Astrocyte (in vitro differentiated cells and primary cell): ENCODE results near the gene CD34. TPM values are rescaled to one million over a fixed set of nuclear protein-coding genes. Genes with fewer than 3 reads are reported as not detected.

Experiments used
- DNase-seq: peaks from one replicate; pipeline ENCODE4 v3.0.0-alpha.2; 2010; ENCODE audit warnings: low read depth
- FAIRE-seq: peaks from 2 replicates; lab custom pipeline; 2011; peaks lifted over from hg19 to GRCh38; lab: Jason Lieb, UNC
- H2AFZ ChIP-seq: 2 replicates; pipeline ENCODE4 v1.6.0; 2012; ENCODE audit warnings: low read depth, low read length, inconsistent platforms
- H3K27ac ChIP-seq: 2 replicates; pipeline ENCODE4 v1.5.1; 2011; ENCODE audit warnings: low read depth, low read length, inconsistent platforms
- H3K27me3 ChIP-seq: 2 replicates; pipeline ENCODE4 v1.6.0; 2011; ENCODE audit warnings: low read length, inconsistent platforms; ENCODE audit not compliant: insufficient read depth
- H3K36me3 ChIP-seq: 2 replicates; pipeline ENCODE4 v1.5.1; 2011; ENCODE audit warnings: low read length, inconsistent platforms; ENCODE audit not compliant: insufficient read depth
- H3K4me1 ChIP-seq: 2 replicates; pipeline ENCODE4 v1.5.1; 2011; ENCODE audit warnings: low read length, inconsistent platforms; ENCODE audit not compliant: insufficient read depth
- H3K4me2 ChIP-seq: 2 replicates; pipeline ENCODE4 v1.6.0; 2012; ENCODE audit warnings: low read length, inconsistent platforms
- H3K4me3 ChIP-seq: 2 replicates; pipeline ENCODE4 v1.5.1; 2011; ENCODE audit warnings: low read depth, mild to moderate bottlenecking, low read length, inconsistent platforms; ENCODE audit not compliant: insufficient read depth
- H3K79me2 ChIP-seq: 2 replicates; pipeline ENCODE4 v1.6.0; 2012; ENCODE audit warnings: mild to moderate bottlenecking, low read length, inconsistent platforms; ENCODE audit not compliant: insufficient read depth
- H3K9ac ChIP-seq: 2 replicates; pipeline ENCODE4 v1.6.0; 2012; ENCODE audit warnings: mild to moderate bottlenecking, low read length, inconsistent platforms
- H3K9me3 ChIP-seq: 2 replicates; pipeline ENCODE4 v1.5.1; 2012; ENCODE audit warnings: low read depth, mild to moderate bottlenecking, low read length, inconsistent platforms; ENCODE audit not compliant: insufficient read depth
- H4K20me1 ChIP-seq: 2 replicates; pipeline ENCODE4 v1.6.0; 2012; ENCODE audit warnings: low read length, inconsistent platforms; ENCODE audit not compliant: insufficient read depth
- H3K27ac Mint-ChIP-seq: one replicate; pipeline ENCODE4 v1.8.0; 2021; ENCODE audit warnings: mild to moderate bottlenecking, mixed read lengths; ENCODE audit not compliant: unreplicated experiment
- H3K27me3 Mint-ChIP-seq: one replicate; pipeline ENCODE4 v1.8.0; 2021; ENCODE audit warnings: low read depth, mixed read lengths; ENCODE audit not compliant: unreplicated experiment
- H3K36me3 Mint-ChIP-seq: one replicate; pipeline ENCODE4 v1.8.0; 2021; ENCODE audit warnings: low read depth, mixed read lengths; ENCODE audit not compliant: unreplicated experiment
- H3K4me1 Mint-ChIP-seq: one replicate; pipeline ENCODE4 v1.8.0; 2021; ENCODE audit warnings: low read depth, mixed read lengths; ENCODE audit not compliant: unreplicated experiment
- H3K4me3 Mint-ChIP-seq: one replicate; pipeline ENCODE4 v1.8.0; 2021; ENCODE audit warnings: mild to moderate bottlenecking, moderate library complexity, mixed read lengths; ENCODE audit not compliant: unreplicated experiment
- H3K9me3 Mint-ChIP-seq: one replicate; pipeline ENCODE4 v1.8.0; 2021; ENCODE audit warnings: mild to moderate bottlenecking, mixed read lengths; ENCODE audit not compliant: unreplicated experiment
- EZH2 ChIP-seq: IDR thresholded peaks from 2 replicates; pipeline ENCODE4 v1.6.1; 2012; ENCODE audit warnings: mild to moderate bottlenecking, low read length, inconsistent platforms; ENCODE audit not compliant: insufficient read depth
- total RNA-seq: library from RNA; stranded (reverse); gene quantifications from 2 replicates; pipeline ENCODE4 v1.2.1, GENCODE V29; 2021
- TF ChIP-seq, protein P1 (sequence below): IDR thresholded peaks from 2 replicates; pipeline ENCODE4 v1.5.1; 2011; ENCODE audit warnings: low read depth, mild to moderate bottlenecking, inconsistent platforms, low read length, moderate library complexity; ENCODE audit not compliant: insufficient read depth

CD34 gene
- total RNA-seq, 1 donor from 2014 or later: 0.45 TPM

DNA sequence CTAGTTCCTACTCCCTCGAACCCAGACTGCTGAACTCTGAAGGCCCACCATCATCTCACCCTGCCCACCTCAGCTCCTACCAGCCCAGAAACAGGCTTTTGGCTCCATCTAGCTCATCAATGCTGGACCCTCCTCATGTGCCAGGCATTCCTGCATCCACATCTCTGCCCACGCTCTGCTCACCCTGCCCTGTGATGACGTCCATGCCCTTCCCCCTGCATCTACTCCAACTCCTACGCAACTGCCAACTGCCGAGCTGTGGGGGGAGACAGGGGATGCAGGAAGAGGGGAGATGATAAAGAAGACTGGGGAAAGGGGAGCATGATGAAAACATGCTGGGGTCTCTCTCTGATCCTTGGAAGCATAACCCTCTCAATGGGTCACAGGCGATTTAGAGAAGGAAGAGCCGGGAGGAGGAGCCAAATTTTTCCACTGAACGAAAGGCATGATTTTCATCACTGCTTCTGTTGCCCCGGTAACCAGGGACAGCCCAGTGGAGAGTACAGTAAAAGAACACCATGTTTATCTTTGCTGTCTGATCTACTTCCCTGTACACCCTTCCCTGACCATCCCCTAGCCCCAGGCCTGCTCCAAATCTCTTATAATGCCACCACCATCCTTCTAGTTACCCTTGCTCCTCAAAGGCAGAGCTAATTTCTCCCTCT is 44.3 kb downstream of the CD34 start:
- no peak overlapping the region for H3K4me3 Mint-ChIP-seq
- DNase-seq: no peak
- Histone ChIP-seq H4K20me1 (no peaks in the 10 kb centered on the region), H3K79me2 (peaks cover 4% of the 10 kb centered on the region), H3K27ac (no peak overlapping the region), H3K9me3 (no peaks in the 10 kb centered on the region), H3K4me3 (no peak overlapping the region), H3K9ac (no peak overlapping the region), H2AFZ (no peak overlapping the region), H3K4me2 (no peak overlapping the region), H3K27me3 (no peaks in the 10 kb centered on the region), H3K36me3 (no peaks in the 10 kb centered on the region), H3K4me1 (peaks cover 7% of the 10 kb centered on the region)
- no peak for FAIRE-seq
- peaks cover 27% of the 10 kb centered on the region for H3K27me3 Mint-ChIP-seq
- no peak overlapping the region for H3K27ac Mint-ChIP-seq
- H3K4me1 Mint-ChIP-seq: peaks cover 1% of the 10 kb centered on the region
- peaks cover 7% of the 10 kb centered on the region for H3K36me3 Mint-ChIP-seq
- TF ChIP-seq, protein P1, sequence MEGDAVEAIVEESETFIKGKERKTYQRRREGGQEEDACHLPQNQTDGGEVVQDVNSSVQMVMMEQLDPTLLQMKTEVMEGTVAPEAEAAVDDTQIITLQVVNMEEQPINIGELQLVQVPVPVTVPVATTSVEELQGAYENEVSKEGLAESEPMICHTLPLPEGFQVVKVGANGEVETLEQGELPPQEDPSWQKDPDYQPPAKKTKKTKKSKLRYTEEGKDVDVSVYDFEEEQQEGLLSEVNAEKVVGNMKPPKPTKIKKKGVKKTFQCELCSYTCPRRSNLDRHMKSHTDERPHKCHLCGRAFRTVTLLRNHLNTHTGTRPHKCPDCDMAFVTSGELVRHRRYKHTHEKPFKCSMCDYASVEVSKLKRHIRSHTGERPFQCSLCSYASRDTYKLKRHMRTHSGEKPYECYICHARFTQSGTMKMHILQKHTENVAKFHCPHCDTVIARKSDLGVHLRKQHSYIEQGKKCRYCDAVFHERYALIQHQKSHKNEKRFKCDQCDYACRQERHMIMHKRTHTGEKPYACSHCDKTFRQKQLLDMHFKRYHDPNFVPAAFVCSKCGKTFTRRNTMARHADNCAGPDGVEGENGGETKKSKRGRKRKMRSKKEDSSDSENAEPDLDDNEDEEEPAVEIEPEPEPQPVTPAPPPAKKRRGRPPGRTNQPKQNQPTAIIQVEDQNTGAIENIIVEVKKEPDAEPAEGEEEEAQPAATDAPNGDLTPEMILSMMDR: no peak
- TF ChIP-seq EZH2: no peak
- H3K9me3 Mint-ChIP-seq: no peaks in the 10 kb centered on the region

DNA sequence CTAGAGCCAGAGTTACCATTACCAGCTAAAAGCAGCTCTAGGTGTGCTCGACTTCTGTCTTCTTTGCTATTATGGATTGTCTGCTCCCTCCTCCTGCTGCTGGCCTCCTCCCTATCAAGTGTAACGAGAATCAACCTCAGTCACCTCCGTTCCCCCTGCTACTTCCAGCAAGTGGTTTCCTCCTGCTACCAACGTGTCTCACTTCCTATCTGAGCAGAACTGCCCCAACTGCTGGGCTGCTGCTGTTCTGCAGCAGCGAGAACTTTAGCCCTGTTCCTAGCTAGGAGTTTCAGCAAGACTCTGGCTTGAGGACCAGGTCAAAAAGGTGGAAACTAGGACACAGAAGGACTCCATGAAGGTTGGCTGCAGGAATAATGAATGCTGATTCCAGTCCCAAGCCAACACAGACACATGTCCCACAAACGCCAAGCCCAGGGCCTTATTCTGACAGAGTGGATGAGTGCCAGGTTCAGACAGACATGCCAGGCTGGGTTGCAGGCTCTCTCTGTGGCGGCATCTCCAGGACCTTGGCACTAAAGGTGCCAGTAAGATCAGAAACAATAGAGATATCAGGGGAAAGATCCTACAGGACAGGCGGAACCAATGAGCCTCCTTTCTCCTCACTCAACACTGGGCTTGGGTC is 46.9 kb downstream of the CD34 start:
- Histone ChIP-seq H3K4me2 (no peak overlapping the region), H3K27ac (no peak overlapping the region), H3K4me3 (no peak overlapping the region), H3K9ac (no peak overlapping the region), H2AFZ (no peak overlapping the region), H3K27me3 (no peaks in the 10 kb centered on the region), H3K36me3 (no peaks in the 10 kb centered on the region), H3K79me2 (peaks cover 4% of the 10 kb centered on the region), H4K20me1 (no peaks in the 10 kb centered on the region), H3K9me3 (no peaks in the 10 kb centered on the region), H3K4me1 (peaks cover 7% of the 10 kb centered on the region)
- no peak for DNase-seq
- peaks cover 1% of the 10 kb centered on the region for H3K4me1 Mint-ChIP-seq
- FAIRE-seq: no peak
- peaks cover 7% of the 10 kb centered on the region for H3K36me3 Mint-ChIP-seq
- no peak overlapping the region for H3K27ac Mint-ChIP-seq
- no peak for TF ChIP-seq EZH2
- TF ChIP-seq, protein P1: no peak
- peaks cover 11% of the 10 kb centered on the region for H3K27me3 Mint-ChIP-seq
- no peak overlapping the region for H3K4me3 Mint-ChIP-seq
- no peaks in the 10 kb centered on the region for H3K9me3 Mint-ChIP-seq

DNA sequence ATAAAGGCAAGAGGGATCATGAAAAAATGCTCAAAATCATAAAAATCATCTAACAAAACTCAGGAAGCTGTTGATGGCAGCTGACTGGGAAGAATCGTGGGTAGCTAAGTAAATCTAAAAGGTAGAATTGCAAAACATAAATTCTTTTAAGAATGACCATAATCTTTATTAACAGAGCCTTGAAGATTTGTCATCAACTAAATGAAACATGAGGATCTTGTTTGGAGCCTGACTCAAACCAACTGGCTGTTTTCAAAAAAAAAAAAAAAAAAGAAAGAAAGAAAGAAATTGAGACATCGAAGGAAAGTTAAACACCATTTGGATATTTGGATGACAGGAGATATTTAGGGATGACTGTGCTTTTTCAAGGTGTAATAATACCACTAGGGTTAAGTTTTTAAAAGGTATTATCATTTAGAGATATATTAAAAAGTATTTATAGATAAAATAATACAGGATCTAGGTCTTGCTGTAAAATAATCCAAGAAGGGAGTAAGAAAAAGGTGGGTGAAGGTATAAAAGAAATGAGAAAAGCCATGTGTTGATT is 48.6 kb downstream of the CD34 start:
- Mint-ChIP-seq H3K27ac (no peak overlapping the region), H3K4me3 (no peak overlapping the region), H3K36me3 (peaks cover 7% of the 10 kb centered on the region), H3K27me3 (peaks cover 8% of the 10 kb centered on the region), H3K9me3 (no peaks in the 10 kb centered on the region), H3K4me1 (no peaks in the 10 kb centered on the region)
- Histone ChIP-seq H3K9me3 (no peaks in the 10 kb centered on the region), H3K27ac (no peak overlapping the region), H3K4me3 (no peak overlapping the region), H2AFZ (no peak overlapping the region), H3K79me2 (no peaks in the 10 kb centered on the region), H3K9ac (no peak overlapping the region), H3K4me1 (no peaks in the 10 kb centered on the region), H3K27me3 (no peaks in the 10 kb centered on the region), H4K20me1 (no peaks in the 10 kb centered on the region), H3K36me3 (no peaks in the 10 kb centered on the region), H3K4me2 (no peak overlapping the region)
- DNase-seq (no peak), FAIRE-seq (no peak)
- no peak for TF ChIP-seq EZH2
- TF ChIP-seq, protein P1: no peak
